Measurements from ENCODE around the gene SCARF1.
A peak's percentile ranks its signal among the peaks of the same experiment; 100 is the strongest.

SCARF1 gene

DNA sequence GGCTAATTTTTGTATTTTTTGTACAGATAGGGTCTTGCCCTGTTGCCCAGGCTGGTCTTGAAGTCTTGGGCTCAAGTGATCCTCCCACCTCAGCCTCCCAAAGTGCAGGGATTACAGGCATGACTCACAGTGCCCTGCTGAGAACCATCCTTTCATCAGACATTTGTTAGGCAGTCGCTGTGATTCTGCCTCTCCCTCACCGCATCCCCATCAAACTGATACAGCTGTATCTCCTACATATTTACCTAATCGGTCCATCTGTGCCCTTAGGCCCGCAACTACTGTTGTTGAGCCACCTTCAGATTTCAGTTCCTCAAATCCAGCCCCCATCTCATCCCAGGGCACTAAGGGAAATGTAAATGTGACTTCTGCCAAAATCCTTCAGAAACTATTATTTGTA, 14.9 kb downstream of the SCARF1 start:
- DNase-seq = no peak
- in situ Hi-C loops (cut with MboI; ENCODE audit: low pct_unique_long_range_greater_than_20kb, low sequenced_read_pairs) = no loop called here

DNA sequence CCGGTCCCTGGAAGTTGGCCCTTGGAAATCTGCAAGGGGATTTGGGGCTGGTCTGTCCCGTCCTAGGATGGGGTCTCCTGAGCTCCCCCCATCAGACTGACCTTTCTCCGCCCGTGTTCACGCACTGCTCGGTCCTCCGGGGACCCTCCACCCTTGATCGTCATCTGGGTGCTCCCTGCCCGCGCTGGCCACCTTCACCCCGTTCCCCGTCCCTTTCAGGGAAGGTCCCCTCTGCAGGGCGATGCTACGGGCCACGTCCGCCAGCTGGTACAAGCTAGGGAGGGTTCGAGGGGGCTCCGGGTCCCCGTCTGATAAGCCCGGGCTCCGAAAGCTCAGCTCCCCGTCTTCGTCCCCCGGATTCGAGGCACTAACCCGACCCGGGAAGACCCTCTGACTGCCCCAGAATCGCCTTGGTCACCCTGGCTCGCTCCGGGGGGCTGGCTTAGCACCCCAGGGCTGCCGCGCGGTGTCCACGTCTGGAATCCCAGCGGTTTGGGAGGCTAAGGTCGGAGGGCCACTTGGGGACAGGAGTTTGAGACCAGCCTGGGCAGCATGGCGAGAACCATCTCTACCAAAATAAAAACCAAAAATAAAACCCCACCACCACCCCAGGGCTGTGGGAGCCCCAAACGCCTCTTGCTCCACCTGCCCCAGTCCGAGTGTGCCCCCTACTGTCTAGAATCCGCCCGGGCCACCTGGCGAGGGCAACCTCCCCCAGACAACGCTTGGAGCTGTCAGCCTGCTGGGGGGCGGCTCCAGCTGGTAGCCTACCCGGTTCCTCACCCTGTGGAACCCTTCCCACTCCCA, 15.8 kb downstream of the SCARF1 start:
- peak; percentile 90 for DNase-seq

DNA sequence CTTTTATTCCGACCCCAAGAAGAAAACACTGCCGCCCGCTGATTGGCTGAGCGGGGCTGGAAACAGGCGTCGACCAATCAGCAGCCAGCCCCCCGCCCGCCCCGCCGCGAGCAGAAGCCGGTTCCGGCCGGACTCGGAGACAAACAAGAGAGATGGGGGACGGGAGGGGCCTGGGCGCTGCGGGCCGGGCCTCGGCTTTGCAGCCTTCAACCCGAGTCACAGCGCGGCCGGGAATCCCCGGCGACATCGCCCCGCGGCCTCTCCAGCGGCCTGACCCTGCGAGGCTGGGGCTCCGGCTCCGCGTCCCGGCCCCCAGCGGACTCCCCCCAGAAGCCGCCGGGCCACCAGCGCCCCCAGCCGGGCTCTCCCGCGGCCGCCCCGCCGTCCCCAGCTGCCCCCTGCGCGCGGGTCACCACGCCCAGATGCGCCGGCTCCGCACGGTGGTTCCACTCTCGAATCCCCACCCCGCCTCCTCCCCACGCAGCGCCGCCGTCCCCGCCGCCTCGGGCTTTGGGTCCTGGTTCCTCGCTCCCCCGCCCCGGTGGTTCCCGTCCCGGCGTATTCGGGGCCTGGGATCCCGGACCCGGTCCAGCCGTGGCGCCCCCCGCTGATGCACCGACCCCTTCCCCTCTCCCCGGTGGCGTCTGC, 16.6 kb downstream of the SCARF1 start:
- DNase-seq = peak; percentile 98
- in situ Hi-C loops (cut with MboI; ENCODE audit: low pct_unique_long_range_greater_than_20kb, low sequenced_read_pairs) = loop anchor here (10.0 kb wide), 1 partner anchor 54 kb away; no protein-coding TSS in a partner anchor

More for the DNA sequence above, 15.8 kb downstream of the SCARF1 start:
- in situ Hi-C loops (cut with MboI; ENCODE audit: low pct_unique_long_range_greater_than_20kb, low sequenced_read_pairs) = loop anchor here (10.0 kb wide), 1 partner anchor 55 kb away; no protein-coding TSS in a partner anchor

DNA sequence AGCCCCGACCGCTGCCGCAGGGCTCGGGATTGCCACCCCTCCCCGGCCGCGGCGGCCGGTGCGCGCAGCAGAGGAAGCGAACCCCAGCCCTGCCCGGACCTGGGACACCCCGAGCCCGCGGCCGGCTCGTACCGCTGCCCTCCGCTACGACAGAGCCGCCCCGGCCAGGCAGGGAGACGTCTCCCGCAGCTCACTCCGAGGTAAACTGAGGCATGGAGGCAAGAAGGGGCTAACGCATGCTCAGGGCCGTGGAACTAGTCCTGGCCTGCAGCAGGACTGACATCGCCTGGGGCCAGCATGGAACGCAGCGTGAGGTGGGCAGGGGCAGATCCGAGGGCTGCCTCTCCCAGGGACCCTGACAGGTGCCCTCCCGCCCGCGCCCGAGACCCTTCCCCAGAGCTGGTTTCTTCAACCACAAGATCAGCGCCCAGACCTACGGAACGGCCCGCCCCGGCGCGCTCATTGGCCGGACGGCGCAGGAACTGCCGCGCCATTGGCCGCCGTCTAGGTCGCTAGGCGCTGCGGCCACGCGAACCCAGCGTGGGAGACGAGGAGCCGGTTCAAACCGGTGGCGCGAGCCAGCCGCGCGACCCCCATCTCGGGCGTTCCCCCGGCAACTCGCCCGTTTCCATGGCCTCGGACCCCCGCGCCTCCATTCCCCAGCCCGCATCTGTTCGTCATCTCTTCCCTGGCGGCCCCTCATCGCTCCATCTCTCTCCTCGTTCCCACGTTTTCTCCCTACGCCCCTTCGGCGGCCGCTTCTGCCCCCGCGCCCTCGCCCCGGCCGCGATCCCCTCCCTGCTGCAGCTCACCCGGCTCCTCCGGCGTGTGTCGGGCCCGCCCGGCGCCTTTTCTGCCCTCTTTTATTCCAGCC, 17.3 kb downstream of the SCARF1 start, which contains the start of gene SLC43A2:
SLC43A2 (minus strand) TSS at position 853 of the 874 bp plus-strand sequence. CDS start 960 bp downstream, outside the sequence.
- peak; percentile 86 for DNase-seq
- in situ Hi-C loops (cut with MboI; ENCODE audit: low pct_unique_long_range_greater_than_20kb, low sequenced_read_pairs) = loop anchor here (10.0 kb wide), 1 partner anchor 53 kb away; no protein-coding TSS in a partner anchor

DNA sequence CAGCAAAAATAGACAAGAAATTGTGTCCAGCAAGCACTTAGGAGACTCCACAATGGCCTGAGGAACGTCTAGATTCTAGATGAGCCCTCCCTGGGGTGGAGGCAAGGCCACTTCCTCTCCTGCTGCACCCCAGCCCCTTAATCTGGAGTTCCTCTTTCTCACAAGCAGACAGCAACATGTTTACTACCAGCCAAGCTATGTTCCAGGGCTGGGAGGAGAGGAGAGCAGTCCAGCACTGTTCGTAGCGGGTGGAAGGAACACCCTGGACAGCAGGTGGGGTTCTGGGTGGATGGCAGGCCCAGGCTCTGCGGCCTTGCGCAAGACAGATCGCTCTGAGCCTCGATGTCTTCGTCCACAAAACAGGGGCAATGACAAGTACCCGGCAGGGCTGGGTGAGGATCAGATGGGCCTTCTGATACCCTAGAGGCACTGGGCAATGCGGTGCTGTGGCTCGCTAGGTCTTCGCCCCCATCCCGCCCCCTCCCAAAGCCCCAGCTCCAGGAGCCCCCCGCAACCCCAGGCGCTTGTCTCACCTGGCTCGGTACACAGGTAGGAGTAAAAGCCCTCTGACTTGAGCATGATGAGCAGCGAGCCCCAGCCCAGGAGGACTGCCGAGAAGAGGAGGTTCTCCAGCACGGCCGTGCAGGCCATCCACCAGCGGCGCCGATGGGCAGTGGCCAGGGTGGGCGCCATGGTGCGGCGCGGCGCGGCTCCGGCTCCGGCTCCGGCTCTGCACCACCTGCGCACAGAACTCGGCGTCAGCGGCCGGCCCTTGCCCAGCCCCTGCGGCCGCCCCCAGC, 18.1 kb downstream of the SCARF1 start:
- peak; percentile 90 for DNase-seq
- in situ Hi-C loops (cut with MboI; ENCODE audit: low pct_unique_long_range_greater_than_20kb, low sequenced_read_pairs) = loop anchor here (10.0 kb wide), 1 partner anchor 53 kb away; no protein-coding TSS in a partner anchor

DNA sequence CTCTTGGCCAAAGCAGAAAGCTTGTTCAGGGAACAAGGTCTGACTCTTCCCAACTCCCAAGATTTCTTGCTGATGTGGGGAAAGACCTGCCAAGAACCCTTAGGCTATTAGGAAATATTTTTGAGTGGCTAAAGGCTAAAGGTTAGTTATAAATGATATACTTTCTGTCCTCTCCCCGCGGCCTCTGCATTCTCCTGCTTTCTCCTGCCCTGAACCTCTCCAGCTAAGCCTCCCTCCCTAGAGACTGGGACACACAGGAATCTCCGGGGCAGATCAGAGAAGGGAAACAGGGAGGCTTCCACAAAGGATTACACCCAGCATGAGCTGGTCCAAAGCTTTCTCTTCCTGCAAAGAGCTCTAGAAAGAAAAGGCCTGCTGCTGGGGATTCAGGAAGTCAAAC, 19.2 kb downstream of the SCARF1 start:
- in situ Hi-C loops (cut with MboI; ENCODE audit: low pct_unique_long_range_greater_than_20kb, low sequenced_read_pairs) = loop anchor here (10.0 kb wide), 1 partner anchor 52 kb away; no protein-coding TSS in a partner anchor
- no peak for DNase-seq

DNA sequence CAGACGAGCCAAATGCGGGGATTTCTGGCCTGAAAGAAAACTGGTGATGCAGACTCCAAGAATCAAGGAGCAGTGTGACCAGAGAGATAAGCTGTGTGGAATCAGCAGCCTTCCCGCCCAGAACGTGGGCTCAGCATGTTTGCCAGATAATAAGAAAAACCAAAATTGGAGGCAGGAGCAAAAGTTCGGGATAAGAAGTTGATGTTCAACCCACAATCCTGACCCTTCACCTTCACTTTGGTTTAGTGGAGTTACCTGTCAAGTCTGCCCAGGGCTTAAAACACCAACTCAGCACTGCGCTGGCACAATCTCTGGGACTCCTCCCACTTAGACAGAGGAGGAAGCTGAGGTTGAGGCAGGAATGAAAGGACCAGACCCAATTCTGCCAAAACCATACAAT, 20.0 kb downstream of the SCARF1 start:
- peak; percentile 20 for DNase-seq
- in situ Hi-C loops (cut with MboI; ENCODE audit: low pct_unique_long_range_greater_than_20kb, low sequenced_read_pairs) = loop anchor here (10.0 kb wide), 1 partner anchor 51 kb away; no protein-coding TSS in a partner anchor

DNA sequence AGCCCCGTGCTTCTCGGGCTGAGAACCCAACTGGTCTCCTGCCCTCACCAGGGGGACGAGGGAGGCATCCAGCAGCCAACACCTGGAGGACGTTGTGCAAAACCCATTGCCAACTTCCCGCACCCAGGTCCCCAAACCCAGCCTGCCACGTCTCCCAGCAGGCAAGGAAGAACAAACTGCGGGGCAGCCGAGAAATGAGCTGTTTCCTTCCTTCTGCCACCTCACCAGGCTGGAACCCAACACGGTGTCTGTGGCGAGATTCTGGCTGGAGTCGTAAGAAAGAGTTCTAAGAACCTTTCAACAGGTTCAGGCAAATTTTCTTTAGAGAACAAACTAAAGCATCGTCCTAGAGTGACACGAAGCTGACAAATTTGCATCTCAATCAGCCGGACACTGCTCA, 20.5 kb downstream of the SCARF1 start:
- no peak for DNase-seq
- in situ Hi-C loops (cut with MboI; ENCODE audit: low pct_unique_long_range_greater_than_20kb, low sequenced_read_pairs) = loop anchor here (10.0 kb wide), 1 partner anchor 50 kb away; no protein-coding TSS in a partner anchor

DNA sequence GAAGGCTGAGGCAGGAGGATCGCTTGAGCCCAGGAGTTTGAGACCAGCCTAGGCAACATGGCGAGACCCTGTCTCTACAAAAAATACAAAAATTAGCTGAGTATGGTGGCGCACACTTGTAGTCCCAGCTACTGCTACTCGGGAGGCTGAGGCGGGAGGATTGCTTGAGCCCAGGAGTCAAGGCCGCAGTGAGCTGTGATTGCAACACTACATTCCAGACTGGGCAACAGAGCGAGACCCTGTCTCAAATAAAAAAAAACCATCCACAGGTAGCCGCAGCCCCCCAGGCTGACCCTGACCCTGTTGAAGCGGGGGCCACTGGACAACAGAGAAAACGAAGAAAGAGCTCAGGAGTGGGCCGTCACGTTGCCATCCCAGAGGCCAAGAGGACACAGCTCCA, 20.9 kb downstream of the SCARF1 start:
- in situ Hi-C loops (cut with MboI; ENCODE audit: low pct_unique_long_range_greater_than_20kb, low sequenced_read_pairs) = loop anchor here (10.0 kb wide), 1 partner anchor 50 kb away; no protein-coding TSS in a partner anchor
- DNase-seq = no peak

DNA sequence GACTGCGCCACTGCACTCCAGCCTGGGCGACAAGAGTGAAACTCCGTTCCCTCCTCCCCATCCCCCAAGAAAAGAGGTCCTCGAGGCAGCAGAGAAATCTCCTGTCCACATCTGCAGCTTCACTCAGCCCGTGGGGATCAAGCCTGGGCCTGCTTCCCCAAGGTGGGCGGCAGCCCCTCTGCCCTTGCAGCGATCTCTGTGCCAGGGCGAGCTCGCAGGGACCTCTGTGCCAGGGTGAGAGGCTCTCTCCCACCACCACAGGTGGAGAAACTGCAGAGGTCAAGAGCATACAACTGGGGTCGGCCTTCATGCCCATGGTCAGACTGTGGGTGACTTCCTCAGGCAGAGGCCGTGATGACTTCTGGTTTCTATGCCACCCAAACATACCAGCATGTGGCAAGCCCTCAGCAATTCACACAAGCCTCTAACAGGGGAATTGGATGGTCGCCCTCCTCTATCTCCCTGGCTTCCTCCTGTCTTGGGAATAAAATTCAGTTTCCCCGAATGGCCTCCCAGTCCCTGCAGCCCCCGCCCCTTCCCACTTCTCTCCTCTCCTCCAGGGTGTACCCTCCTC, 22.4 kb downstream of the SCARF1 start:
- in situ Hi-C loops (cut with MboI; ENCODE audit: low pct_unique_long_range_greater_than_20kb, low sequenced_read_pairs) = loop anchor here (10.0 kb wide), 1 partner anchor 48 kb away; no protein-coding TSS in a partner anchor
- no peak for DNase-seq

DNA sequence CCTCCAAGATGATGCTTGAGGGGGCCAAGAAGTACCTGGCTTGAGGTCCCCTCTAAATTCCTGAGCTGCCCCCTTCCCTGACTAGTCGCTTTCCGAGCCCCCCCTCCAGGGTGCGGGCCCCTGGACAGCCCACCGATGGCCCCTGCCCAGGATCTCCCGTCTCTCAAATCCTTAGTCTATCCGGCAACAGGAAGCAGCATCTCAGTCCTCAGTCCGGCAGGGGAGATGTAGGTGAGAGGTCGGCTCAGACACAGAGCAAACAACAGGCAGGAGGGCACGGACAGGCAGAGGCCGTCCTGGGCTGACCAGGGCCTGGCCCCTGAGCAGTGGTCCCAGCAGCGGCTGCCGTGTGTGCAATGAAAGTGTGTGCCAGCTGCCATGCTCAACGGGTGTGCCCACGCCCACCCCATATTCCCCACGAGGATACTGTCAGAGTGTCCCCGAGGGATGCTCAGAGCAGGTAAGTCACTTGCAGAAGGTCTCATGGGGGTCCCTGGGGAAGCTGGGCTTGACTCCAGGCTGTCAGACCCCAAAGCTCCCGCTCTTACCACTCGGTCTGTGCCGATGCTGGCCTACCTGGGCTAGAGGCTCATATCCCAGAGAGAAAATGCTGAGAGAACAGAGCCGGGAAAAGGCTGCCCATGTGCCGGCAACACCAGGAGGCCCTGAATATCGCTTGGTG, 24.1 kb downstream of the SCARF1 start:
- DNase-seq = no peak
- in situ Hi-C loops (cut with MboI; ENCODE audit: low pct_unique_long_range_greater_than_20kb, low sequenced_read_pairs) = loop anchor here (10.0 kb wide), 1 partner anchor 47 kb away; no protein-coding TSS in a partner anchor

DNA sequence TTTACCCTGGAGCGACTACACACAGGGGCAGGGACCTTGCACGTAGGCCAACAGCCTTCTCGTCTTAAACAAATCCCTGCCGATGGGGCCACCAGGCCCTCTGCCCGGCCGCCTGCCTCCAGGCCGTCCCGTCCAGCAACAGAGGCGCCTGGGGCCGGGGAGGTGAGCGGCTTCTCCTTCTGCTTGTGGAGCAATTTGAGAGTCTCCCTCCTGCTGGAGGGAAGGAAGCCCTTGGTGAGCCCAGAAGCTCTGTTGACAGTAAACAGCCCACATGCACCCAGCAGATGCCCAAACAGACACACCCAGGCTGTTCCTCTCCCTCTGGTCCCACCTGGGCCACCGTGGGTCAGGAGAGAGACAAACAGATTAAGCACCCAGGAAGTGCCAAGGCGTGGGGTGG, 25.0 kb downstream of the SCARF1 start:
- in situ Hi-C loops (cut with MboI; ENCODE audit: low pct_unique_long_range_greater_than_20kb, low sequenced_read_pairs) = loop anchor here (10.0 kb wide), 1 partner anchor 46 kb away; no protein-coding TSS in a partner anchor
- no peak for DNase-seq

DNA sequence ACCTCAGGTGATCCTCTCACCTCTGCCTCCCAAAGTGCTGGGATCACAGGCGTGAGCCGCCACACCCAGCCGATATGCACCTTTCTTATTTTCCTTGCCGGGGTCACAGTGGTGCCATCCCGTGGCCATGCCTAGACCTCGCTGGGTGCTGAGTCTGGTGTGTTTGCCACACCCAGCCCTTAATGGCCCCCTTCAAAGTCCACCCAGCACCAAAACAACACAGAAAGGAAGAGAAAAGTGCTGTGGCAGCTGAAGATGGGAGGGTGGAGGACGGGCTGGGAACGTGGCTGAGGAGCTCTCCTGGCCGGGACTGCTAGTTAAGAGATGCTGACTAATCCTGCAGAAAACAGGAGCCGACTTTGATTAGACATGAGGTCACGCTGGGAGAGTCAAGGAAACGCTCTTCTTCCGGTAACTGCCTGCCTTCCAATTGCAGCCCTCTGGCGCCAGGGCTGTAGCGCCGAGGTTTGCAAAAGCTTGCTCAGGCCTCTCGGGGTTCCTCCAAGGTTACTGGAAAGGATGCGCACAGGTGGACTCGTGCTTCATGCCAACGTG, 27.8 kb downstream of the SCARF1 start:
- in situ Hi-C loops (cut with MboI; ENCODE audit: low pct_unique_long_range_greater_than_20kb, low sequenced_read_pairs) = no loop called here
- peak; percentile 79 for DNase-seq

DNA sequence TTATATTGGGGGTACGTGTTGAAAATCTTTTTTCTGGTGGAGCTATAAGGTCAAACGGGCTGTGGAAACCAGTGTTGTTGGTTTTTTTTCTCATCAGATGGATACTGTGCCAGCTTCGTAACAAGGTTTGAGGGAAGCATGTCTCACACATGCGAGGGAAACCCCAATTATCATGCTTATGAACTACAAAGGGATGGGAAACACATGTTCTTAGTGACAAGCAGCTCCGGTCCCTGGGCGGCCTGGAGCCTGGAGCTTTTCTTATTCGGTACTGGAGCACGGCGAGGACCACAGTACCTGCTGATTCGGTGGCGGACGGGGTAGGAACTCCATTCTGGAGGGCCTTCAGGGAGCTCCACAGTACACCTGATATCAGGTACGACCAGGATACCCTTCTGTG, 29.4 kb downstream of the SCARF1 start:
- in situ Hi-C loops (cut with MboI; ENCODE audit: low pct_unique_long_range_greater_than_20kb, low sequenced_read_pairs) = no loop called here

DNA sequence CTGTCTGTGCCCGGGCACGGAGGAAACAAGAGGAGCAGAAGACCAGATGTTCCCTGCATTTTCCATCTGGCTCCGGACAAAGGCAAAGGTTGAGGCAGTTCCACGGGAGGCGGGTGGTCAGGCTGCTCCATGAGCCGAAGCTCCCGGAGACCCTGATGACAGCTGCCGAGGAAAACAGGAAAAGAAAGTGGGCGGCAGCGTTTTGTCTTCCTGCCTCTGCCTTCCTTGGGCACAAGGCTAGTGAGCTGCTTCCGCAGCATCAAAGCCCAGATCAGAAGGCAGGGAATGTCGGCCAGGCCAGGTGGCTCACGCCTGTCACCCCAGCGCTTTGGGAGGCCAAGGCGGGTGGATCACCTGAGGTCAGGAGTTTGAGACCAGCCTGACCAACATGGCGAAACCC, 33.1 kb downstream of the SCARF1 start:
- in situ Hi-C loops (cut with MboI; ENCODE audit: low pct_unique_long_range_greater_than_20kb, low sequenced_read_pairs) = no loop called here
- no peak for DNase-seq

More for the DNA sequence above, 29.4 kb downstream of the SCARF1 start:
- DNase-seq = no peak

DNA sequence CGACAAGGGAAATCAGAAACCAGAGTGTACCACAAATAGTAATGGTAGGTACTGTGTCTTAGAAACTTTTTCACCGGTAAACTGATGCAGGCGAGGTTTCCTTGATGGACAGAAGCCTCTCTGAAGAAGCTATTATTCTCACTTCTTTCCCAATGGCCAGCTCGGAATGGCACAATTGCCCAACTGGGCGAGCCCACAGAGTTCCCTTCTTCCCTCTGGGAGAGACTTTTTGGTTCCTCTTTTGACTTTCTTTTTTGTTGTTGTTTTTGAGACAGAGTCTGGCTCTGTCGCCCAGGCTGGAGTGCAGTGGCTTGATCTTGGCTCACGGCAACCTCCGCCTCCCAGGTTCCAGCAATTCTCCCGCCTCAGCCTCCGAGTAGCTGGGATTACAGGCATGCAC, 33.8 kb downstream of the SCARF1 start:
- DNase-seq = peak; percentile 50
- in situ Hi-C loops (cut with MboI; ENCODE audit: low pct_unique_long_range_greater_than_20kb, low sequenced_read_pairs) = no loop called here

DNA sequence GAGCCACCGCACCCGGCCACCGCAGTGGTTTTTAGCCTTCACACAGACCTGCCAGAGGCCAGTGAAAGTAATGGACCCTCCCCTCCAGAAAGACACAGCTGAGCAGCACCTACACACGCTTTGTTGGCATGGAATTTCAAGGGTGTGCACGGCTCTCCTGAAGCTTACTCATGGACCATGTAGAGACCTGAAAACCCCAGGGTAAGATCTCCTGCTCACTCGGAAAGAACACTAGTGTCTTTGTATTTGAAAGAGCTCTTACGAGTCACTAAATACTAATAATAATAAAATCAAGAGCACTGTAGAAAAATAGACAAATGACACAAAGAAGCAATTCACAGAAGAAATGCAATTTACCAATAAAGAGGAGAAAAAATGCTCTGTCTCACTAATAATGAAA, 36.9 kb downstream of the SCARF1 start:
- in situ Hi-C loops (cut with MboI; ENCODE audit: low pct_unique_long_range_greater_than_20kb, low sequenced_read_pairs) = no loop called here
- DNase-seq = no peak
